Esophagus squamous epithelium (tissue), 4 donors: ENCODE measurements around the gene HAO2.

Experiments used
- POLR2A ChIP-seq, 4 donors: fragments of 450-650 bp; IDR thresholded peaks; one replicate each; pipeline ENCODE4 v1.6.1; 2017; ENCODE audit warnings: antibody characterized with exemption in 4 of 4, mild to moderate bottlenecking in 4 of 4, moderate library complexity in 3 of 4
- TF ChIP-seq, protein P1 (sequence below), 6 experiments: fragments of 450-650 bp in 4 of 6; fragments of 200-600 bp in 2 of 6; sonication (generic) in 2 of 6; IDR thresholded peaks; one replicate each; pipeline ENCODE4 v1.5.1; 2016 to 2019; ENCODE audit warnings: antibody characterized with exemption in 6 of 6, mild to moderate bottlenecking in 4 of 6, moderate library complexity in 4 of 6

DNA sequence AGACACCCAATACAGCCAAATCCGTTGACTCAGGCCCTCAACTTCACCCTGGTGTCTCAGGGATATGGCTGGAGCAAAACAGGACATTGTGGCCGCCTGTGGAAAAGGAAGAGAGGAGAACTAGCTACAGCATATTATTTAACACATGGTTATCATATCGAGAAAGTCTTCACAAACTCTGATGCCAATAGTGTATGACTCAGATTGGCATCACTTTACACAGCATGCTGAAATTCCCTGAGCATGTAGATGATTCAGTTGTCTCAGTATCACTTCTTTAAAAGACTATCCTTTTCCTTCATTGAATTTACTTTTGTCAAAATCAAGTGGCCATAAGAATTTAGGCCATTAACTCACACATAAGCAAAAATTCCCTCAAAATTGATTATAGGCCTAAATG lies 66.5 kb downstream of the HAO2 start:
- TF ChIP-seq, protein P1, sequence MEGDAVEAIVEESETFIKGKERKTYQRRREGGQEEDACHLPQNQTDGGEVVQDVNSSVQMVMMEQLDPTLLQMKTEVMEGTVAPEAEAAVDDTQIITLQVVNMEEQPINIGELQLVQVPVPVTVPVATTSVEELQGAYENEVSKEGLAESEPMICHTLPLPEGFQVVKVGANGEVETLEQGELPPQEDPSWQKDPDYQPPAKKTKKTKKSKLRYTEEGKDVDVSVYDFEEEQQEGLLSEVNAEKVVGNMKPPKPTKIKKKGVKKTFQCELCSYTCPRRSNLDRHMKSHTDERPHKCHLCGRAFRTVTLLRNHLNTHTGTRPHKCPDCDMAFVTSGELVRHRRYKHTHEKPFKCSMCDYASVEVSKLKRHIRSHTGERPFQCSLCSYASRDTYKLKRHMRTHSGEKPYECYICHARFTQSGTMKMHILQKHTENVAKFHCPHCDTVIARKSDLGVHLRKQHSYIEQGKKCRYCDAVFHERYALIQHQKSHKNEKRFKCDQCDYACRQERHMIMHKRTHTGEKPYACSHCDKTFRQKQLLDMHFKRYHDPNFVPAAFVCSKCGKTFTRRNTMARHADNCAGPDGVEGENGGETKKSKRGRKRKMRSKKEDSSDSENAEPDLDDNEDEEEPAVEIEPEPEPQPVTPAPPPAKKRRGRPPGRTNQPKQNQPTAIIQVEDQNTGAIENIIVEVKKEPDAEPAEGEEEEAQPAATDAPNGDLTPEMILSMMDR (IDR thresholded peaks at IDR 0.05), result no peak
- no peak for TF ChIP-seq POLR2A (IDR thresholded peaks at IDR 0.05)
